Pons (tissue), 1 donor: ENCODE measurements around the gene VWA3A.
"Not testable (repeated sequence)": the region's sequence is repeated elsewhere in the genome, so short reads cannot be mapped to it uniquely, and the experiment has no call there.

ENCODE experiments used
- DNase-seq: peaks from one replicate; pipeline ENCODE4 v3.0.0-alpha.2; 2016; ENCODE audit warnings: low spot score

VWA3A gene

GRCh38 chr16:22183901-22184614 is 91.7 kb downstream of the VWA3A start:
- DNase-seq = no peak

GRCh38 chr16:22184615-22184968 is 92.3 kb downstream of the VWA3A start:
- DNase-seq = no peak

- DNase-seq = no peak
Observed at GRCh38 chr16:22186517-22186916, 94.2 kb downstream of the VWA3A start.

- no peak for DNase-seq
Observed at GRCh38 chr16:22188267-22188594, 95.9 kb downstream of the VWA3A start.

- peak; percentile 84 for DNase-seq
Observed at GRCh38 chr16:22188595-22189442, 96.5 kb downstream of the VWA3A start.

GRCh38 chr16:22189473-22190080 is 97.2 kb downstream of the VWA3A start:
- no peak for DNase-seq

GRCh38 chr16:22190081-22190775 is 97.9 kb downstream of the VWA3A start:
- peak; percentile 99 for DNase-seq

- DNase-seq = peak; percentile 100
Observed at GRCh38 chr16:22190776-22191531, 98.6 kb downstream of the VWA3A start.

GRCh38 chr16:22191532-22192260 is 99.4 kb downstream of the VWA3A start:
- DNase-seq = peak; percentile 57

- peak; percentile 83 for DNase-seq
Observed at GRCh38 chr16:22192261-22193062, 100.1 kb downstream of the VWA3A start.

GRCh38 chr16:22193063-22193411 is 100.7 kb downstream of the VWA3A start:
- DNase-seq = no peak

GRCh38 chr16:22194707-22195444 is 102.5 kb downstream of the VWA3A start:
- no peak for DNase-seq

- DNase-seq = no peak
Observed at GRCh38 chr16:22195445-22195694, 103.0 kb downstream of the VWA3A start.

- DNase-seq = peak; percentile 95
Observed at GRCh38 chr16:22195695-22196558, 103.6 kb downstream of the VWA3A start.

GRCh38 chr16:22196559-22197168 is 104.3 kb downstream of the VWA3A start:
- DNase-seq = not testable (repeated sequence)

GRCh38 chr16:22198547-22199293 is 106.4 kb downstream of the VWA3A start:
- no peak for DNase-seq

GRCh38 chr16:22202261-22202637 is 109.9 kb downstream of the VWA3A start:
- no peak for DNase-seq

- no peak for DNase-seq
Observed at GRCh38 chr16:22203091-22203490, 110.8 kb downstream of the VWA3A start.
